HG03558 (cell line): ENCODE data around the gene PDZD8.
"Not testable (repeated sequence)": the region's sequence is repeated elsewhere in the genome, so short reads cannot be mapped to it uniquely, and the experiment has no call there.

Experiments used
- ATAC-seq: cut with Tn5 transposase; IDR thresholded peaks from one replicate; pipeline ENCODE4 v1.9.1; 2021; ENCODE audit warnings: moderate number of reproducible peaks; ENCODE audit not compliant: unreplicated experiment; ENCODE audit errors: extremely low read depth

The PDZD8 gene

DNA sequence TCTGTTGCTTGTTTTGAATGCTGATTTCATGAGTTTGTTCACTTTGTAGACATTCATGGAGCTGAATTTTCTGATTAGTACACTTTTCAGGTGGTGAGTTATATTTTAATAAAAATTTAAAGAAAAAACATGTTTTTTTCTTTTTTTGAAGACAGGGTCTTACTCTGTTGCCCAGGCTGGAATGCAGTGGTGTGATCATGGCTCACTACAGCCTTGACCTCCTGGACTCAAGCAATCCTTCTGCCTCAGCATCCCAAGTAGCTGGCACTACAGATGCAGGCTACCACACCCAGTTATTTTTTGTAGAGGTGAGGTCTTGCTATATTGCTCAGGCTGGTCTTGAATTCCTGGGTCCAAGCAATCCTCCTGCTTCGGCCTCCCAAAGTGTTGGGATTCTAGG is 23.7 kb downstream of the PDZD8 start:
- ATAC-seq: no peak

DNA sequence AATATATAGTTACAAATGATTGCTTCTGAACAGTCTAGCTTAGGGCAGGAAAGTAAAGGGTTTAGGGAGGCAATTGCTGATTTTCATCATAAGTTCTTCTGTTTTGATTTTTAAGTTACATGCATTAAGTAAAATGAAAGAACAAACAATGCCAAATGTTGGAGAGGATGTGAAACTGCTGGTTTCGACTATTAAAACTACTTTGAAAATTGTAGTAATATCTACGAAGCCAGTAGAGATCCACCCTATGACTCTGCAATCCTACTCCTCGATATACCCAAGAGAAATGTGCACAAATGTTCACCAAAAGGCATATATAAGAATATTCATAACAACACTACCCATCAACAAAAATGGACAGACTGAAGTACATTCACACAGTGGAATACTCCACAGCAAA is 24.3 kb downstream of the PDZD8 start:
- peak; percentile 64 for ATAC-seq

DNA sequence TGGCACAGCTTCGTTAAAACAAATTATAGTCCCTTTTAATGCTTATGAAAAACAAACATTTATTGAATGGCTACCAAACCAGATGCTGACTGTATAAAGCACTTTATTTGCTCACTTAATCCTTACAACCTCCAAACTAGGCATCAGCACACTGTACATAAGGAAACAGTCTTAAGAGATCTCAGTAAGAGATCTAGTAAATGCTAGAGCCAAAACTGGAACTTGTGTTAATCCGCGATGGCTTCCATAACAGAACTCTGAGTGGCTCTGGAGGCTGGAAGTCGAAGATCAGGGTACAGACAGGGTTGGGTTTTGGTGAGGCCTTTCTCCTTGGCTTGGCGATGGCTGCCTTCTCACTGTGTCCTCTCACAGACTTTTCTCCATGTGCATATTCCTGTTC is 27.0 kb downstream of the PDZD8 start:
- no peak for ATAC-seq

GRCh38 chr10:117346574-117346973 is 28.7 kb downstream of the PDZD8 start:
- no peak for ATAC-seq

DNA sequence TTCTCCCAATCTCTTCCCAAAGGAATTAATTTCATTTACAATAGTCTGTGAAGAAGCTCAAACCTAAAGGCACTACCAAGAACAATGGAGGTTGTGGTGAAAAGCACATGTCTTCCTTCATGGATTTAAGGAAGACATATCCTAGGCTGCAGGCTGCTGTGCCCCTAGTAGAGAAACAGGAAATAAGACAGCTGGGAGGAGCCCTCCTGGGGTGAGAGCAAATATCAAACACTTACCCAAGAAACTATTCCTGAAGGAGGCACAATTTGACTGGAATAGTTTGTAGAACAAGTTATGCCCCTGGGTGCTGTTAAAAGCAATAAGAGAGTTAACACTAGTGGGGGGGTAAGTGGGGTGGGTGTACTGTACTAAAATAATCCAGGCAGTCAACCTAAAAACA is 30.1 kb downstream of the PDZD8 start:
- no peak for ATAC-seq

DNA sequence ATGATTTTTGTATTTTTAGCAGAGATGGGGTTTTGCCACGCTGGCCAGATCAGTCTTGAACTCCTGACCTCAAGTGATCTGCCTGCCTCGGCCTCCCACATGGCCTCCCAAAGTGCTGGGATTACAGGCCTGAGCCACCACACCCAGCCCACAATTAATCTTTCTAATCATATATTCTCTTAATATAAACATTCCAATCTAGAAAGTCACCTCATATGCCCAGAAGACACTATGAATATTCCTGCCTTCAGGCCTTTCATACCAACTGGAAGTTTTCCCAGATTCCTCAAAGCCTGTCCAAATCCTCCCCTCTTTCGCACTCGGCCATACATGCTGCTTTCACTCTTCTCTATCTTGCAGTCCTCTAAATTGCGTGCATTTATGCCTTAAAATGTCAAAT is 32.6 kb downstream of the PDZD8 start:
- ATAC-seq: no peak

DNA sequence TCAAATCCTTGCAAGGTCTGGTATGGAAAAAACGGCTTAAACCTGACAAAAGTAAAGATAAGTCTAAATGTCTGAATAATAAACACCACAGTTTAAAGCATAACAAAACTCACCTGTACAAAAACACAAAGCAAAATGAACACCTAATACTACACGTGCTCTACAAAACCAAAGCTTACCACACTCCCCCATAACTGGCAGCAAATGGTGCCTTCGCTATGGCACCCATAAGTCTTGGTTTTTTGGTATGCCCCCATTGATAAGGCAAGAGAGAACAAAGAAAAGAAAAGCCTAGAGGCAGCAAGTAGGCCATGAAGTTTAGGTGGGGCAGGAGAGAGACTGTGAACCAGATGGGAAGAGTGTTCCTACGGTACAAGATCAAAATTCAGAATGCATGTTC is 34.2 kb downstream of the PDZD8 start:
- ATAC-seq: no peak

- ATAC-seq: no peak
Measured at GRCh38 chr10:117339979-117340378, 35.3 kb downstream of the PDZD8 start.

DNA sequence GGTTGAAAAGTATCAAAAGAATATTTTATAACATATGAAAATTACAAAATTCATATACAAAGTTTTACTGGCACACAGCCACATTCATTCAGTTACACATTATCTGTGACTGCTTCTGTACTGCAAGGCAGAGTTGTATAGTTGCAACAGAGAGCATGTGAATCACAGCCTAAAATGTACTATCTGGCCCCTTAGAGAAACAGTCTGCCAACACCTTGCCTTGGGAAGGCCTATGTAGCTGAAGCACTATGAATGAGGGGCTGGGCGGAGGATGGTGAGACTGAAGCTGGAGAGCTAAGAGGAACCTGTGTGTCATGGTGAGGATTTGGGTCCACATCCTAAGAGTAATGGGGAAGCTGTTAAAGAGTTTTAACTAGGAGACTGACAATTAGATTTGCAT is 35.7 kb downstream of the PDZD8 start:
- ATAC-seq: no peak

DNA sequence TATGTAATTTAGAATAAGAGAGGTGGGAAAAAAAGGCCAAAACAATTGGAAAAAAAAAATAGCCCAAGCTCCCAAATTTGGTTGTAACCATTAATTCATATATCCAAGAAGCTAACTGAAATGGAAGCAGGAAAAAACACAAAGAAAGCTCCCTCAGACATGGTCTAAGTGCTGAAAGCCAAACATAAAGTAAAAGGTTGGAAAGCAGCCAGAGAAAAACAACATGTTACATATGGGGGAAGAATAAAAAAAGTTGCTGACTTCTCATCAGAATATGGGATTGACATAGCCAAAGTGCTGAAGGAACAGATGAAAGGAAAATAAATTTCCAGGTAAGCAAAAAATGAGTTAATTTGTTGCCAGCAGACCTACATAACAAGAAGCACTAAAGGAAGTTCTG is 40.3 kb downstream of the PDZD8 start:
- ATAC-seq: no peak

DNA sequence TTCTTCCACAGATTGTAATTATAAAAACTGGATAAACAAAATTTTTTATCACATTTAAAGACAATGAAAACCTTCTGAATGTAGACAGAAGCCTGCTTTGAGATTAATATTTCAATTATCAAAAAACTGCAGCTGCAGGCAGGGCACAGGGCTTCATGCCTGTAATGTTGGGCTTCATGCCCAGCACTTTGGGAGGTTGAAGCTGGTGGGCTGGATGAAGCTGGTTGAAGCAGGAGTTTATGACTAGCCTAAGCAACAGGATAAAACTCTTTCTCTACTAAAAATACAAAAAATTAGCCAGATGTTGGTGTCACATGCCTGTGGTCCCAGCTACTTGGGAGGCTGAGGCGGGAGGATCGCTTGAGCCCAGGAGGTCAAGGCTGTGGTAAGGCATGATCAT is 41.2 kb downstream of the PDZD8 start:
- ATAC-seq: no peak

- no peak for ATAC-seq
Measured at GRCh38 chr10:117327262-117327661, 48.0 kb downstream of the PDZD8 start.

- no peak for ATAC-seq
Measured at GRCh38 chr10:117324367-117324766, 50.9 kb downstream of the PDZD8 start.

GRCh38 chr10:117322260-117322659 is 53.0 kb downstream of the PDZD8 start:
- ATAC-seq: no peak

GRCh38 chr10:117320050-117320665 is 55.1 kb downstream of the PDZD8 start:
- ATAC-seq: no peak

DNA sequence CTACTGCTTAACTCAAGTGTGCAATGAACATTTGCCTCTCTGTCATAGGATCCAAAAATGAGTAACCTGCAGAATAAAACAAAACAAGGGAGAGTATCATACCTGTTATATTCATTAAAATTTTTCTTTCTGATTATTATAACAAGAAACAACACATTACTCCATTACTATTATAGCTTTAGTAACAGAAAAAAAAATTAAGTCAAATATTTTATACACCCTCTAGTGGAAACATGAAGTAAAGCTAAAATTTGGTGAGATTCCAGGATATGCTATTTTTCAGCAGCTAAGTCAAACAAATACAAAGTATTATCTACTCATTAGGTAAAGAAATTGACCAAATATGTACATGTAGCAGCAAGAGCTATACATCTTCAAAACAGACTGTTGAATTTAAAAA is 56.3 kb downstream of the PDZD8 start:
- no peak for ATAC-seq

DNA sequence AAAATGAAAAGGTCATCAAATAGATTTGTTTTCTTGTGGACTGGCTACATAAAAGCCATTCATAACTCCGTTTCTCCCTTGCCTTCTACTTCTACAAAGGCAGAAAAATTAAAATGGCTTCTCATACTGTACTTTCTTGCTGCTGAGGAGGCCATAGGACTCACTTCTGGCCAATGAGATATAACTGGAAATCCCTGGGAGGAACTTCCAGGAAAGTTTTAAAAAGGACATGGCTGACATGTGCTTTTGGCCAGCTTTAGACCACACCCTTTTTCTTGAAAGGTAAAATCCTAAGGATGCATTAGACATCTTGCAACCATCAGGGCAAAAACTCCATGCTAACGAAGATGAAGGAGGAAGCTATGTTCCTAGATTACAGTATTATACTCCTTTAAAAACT is 58.5 kb downstream of the PDZD8 start:
- ATAC-seq: no peak

- ATAC-seq: no peak
Measured at GRCh38 chr10:117313641-117314040, 61.6 kb downstream of the PDZD8 start.

DNA sequence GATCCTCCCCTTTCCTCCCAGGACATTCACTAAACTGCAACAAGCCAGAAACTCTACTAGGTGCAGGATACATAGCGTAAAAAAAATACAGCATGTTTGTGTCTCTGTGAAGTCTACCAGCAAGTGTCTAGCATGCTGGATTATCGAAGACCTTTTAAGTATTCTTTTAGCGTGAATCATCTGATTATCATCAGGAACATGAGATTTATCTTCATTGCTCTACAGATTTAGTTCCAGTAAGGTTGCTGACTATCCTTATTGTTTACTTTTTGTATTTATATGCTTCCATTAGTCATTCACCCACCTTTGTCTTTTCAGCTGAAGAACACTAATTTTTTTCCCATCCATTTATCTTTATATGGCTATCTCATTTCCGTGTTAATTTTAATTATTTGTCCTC is 62.8 kb downstream of the PDZD8 start:
- ATAC-seq: no peak

GRCh38 chr10:117311261-117311660 is 64.0 kb downstream of the PDZD8 start:
- ATAC-seq: no peak

GRCh38 chr10:117306674-117307073 is 68.6 kb downstream of the PDZD8 start:
- ATAC-seq: no peak

DNA sequence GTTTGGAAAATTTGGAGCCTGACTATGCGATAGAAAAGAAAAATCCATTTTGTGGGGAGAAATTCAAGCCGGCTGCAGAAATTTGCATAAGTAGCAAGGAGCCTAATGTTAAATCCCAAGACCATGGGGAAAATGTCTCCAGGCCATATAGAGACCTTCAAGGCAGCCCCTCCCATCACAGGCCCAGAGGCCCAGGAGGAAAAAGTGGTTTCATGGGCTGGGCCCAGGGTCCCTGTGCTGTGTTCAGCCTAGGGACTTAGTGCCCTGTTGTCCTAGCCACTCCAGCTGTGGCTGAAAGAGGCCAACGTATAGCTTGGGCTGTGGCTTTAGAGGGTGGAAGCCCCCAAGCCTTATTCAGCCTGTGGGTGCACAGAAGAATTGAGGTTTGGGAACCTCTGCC is 71.8 kb downstream of the PDZD8 start:
- not testable (repeated sequence) for ATAC-seq

DNA sequence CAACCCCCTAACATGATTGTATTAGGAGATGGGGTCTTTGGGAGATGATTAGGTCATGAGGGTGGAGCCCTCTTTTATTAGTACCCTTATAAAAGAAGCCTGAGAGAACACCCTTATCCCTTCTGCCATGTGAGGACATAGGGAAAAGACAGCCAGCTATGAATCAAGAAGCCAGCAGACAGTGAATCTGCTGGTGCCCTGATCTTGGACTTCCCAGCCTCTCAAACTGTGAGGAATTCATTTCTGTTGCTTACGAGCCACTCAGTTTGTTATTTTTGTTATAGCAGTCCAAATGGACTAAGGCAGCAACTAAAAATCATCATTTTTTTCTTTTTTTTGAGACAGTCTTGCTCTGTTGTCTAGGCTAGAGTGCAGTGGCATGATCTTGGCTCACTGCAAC is 74.6 kb downstream of the PDZD8 start:
- no peak for ATAC-seq
